HG03575 (cell line): Measurements from ENCODE around the gene JCHAIN.
"Not testable (repeated sequence)": the region's sequence is repeated elsewhere in the genome, so short reads cannot be mapped to it uniquely, and the experiment has no call there.

Source experiments
- ATAC-seq: cut with Tn5 transposase; IDR thresholded peaks from one replicate; pipeline ENCODE4 v1.9.1; 2021; ENCODE audit not compliant: unreplicated experiment, insufficient number of reproducible peaks, low FRiP score; ENCODE audit errors: extremely low read depth

Gene JCHAIN

GRCh38 chr4:70694633-70695032, 28.3 kb upstream of the JCHAIN start:
- ATAC-seq, result not testable (repeated sequence)

GRCh38 chr4:70691661-70692060, 25.4 kb upstream of the JCHAIN start:
- no peak for ATAC-seq

GRCh38 chr4:70688795-70689231, 22.5 kb upstream of the JCHAIN start:
- ATAC-seq, result no peak

GRCh38 chr4:70687821-70688794, 21.8 kb upstream of the JCHAIN start, which contains the start of gene UTP3:
TSS of gene UTP3 (plus strand) at chr4:70688532. CDS start at chr4:70688678, 146 bp downstream.
- ATAC-seq, result peak; percentile 86

GRCh38 chr4:70687392-70687791, 21.1 kb upstream of the JCHAIN start:
- ATAC-seq, result no peak

GRCh38 chr4:70682142-70682541, 15.8 kb upstream of the JCHAIN start:
- ATAC-seq, result not testable (repeated sequence)

GRCh38 chr4:70681704-70682103, 15.4 kb upstream of the JCHAIN start:
- ATAC-seq, result no peak

GRCh38 chr4:70680934-70681333, 14.6 kb upstream of the JCHAIN start:
- no peak for ATAC-seq

- peak; percentile 78 for ATAC-seq
Observed at GRCh38 chr4:70678383-70678999, 12.2 kb upstream of the JCHAIN start.

GRCh38 chr4:70676554-70677090, 10.3 kb upstream of the JCHAIN start:
- no peak for ATAC-seq

GRCh38 chr4:70674731-70675130, 8.4 kb upstream of the JCHAIN start:
- no peak for ATAC-seq

- ATAC-seq, result no peak
Observed at GRCh38 chr4:70674191-70674590, 7.9 kb upstream of the JCHAIN start.

- no peak for ATAC-seq
Observed at GRCh38 chr4:70671091-70671490, 4.8 kb upstream of the JCHAIN start.

- ATAC-seq, result no peak
Observed at GRCh38 chr4:70670332-70671014, 4.2 kb upstream of the JCHAIN start.

- ATAC-seq, result no peak
Observed at GRCh38 chr4:70667740-70668535, 1.6 kb upstream of the JCHAIN start.

GRCh38 chr4:70661309-70661922, 4.9 kb downstream of the JCHAIN start:
- ATAC-seq, result peak; percentile 74

GRCh38 chr4:70660106-70660505, 6.2 kb downstream of the JCHAIN start:
- ATAC-seq, result no peak

GRCh38 chr4:70658418-70658817, 7.9 kb downstream of the JCHAIN start:
- ATAC-seq, result no peak
